Epithelial cell of proximal tubule (primary cell): ENCODE measurements around the gene GJC2. TPM values are rescaled to one million over a fixed set of nuclear protein-coding genes. Genes with fewer than 3 reads are reported as not detected.

Experiments used
- DNase-seq: peaks from one replicate; pipeline ENCODE4 v3.0.0-alpha.2; 2011; ENCODE audit warnings: low read depth
- H3K4me3 ChIP-seq: 2 replicates; pipeline ENCODE4 v1.5.1; 2011; ENCODE audit warnings: low read depth, mild to moderate bottlenecking, low read length
- CTCF ChIP-seq: conservative IDR thresholded peaks from 2 replicates; pipeline ENCODE4 v1.5.1; 2012; ENCODE audit warnings: low read depth, mild to moderate bottlenecking, low read length
- total RNA-seq: library from RNA; depleted of rRNA; stranded (reverse); fragments of >200 nt; gene quantifications from 2 replicates; pipeline ENCODE4 v1.2.3, GENCODE V29; 2015

The GJC2 gene
- total RNA-seq, 1 donor from 2014 or later: 0.69 TPM

- no peak for DNase-seq
- H3K4me3 ChIP-seq: no peak overlapping the region
- no peak for TF ChIP-seq CTCF
These were observed 34.9 kb upstream of the GJC2 start for GRCh38 chr1:228114827-228115226.

- no peak overlapping the region for H3K4me3 ChIP-seq
- no peak for DNase-seq
- TF ChIP-seq CTCF: no peak
These were observed 32.4 kb upstream of the GJC2 start for GRCh38 chr1:228117335-228117734.

GRCh38 chr1:228118040-228118439 is 31.7 kb upstream of the GJC2 start:
- H3K4me3 ChIP-seq: no peak overlapping the region
- no peak for TF ChIP-seq CTCF
- DNase-seq: no peak

- no peak for TF ChIP-seq CTCF
- no peak overlapping the region for H3K4me3 ChIP-seq
- DNase-seq: no peak
These were observed 29.4 kb upstream of the GJC2 start for GRCh38 chr1:228120351-228120750.

- DNase-seq: no peak
- H3K4me3 ChIP-seq: no peak overlapping the region
These were observed 28.8 kb upstream of the GJC2 start for GRCh38 chr1:228120857-228121489.

GRCh38 chr1:228122921-228123441 is 26.7 kb upstream of the GJC2 start:
- no peak overlapping the region for H3K4me3 ChIP-seq
- no peak for DNase-seq
- no peak for TF ChIP-seq CTCF

More at GRCh38 chr1:228120857-228121489, 28.8 kb upstream of the GJC2 start:
- TF ChIP-seq CTCF: no peak

- TF ChIP-seq CTCF: no peak
- no peak overlapping the region for H3K4me3 ChIP-seq
- DNase-seq: no peak
These were observed 26.2 kb upstream of the GJC2 start for GRCh38 chr1:228123505-228123904.
